Activated CD4-positive, alpha-beta T cell treated with anti-CD3 and anti-CD28 coated beads, Interleukin-2, amount 50 U/mL, for 24 hours (primary cell): ENCODE results near the gene MTF1.

Experiments
- DNase-seq, 2 donors: peaks; one replicate each; pipeline ENCODE4 v3.0.0-alpha.2; 2020; ENCODE audit warnings: low read depth in 1 of 2, low spot score in 1 of 2

Gene MTF1

DNA sequence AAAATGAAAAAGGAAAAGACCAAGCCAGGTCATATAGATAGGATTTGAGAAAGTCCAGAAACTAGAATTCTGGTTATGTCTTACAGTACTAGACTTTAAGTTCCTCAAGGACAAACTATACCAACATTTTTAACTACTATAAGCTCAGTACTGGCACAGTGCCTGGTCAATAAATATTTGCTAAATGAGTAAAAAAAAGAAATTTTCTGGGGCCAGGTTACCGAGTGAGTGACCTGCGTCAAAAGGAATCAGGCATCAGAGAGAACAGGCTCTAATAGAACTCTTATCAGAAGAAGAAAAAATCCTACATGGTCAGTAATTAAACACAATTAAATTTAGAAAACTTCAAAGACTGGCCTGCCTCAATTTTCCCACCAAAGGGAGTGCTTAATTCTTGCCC is 27.6 kb downstream of the MTF1 start:
- no peak for DNase-seq

DNA sequence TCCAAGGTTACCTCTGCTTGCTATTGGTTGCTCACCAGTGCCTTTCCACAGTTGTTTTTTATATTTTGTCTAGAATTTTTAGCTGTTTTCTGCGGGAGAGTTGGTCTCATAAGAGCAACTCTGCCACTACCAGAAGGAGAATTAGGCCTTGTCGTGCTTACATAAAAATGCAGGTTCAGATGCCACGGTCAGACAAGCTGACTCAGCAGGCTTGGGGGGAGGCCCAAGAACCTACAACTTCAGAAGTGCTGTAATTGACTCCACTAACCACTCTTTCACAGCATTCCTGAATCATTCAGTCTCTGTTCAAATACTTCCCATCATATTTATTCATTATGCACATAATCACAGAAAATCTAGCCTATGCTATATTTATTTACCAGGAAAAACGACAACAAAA is 28.3 kb downstream of the MTF1 start:
- no peak for DNase-seq

DNA sequence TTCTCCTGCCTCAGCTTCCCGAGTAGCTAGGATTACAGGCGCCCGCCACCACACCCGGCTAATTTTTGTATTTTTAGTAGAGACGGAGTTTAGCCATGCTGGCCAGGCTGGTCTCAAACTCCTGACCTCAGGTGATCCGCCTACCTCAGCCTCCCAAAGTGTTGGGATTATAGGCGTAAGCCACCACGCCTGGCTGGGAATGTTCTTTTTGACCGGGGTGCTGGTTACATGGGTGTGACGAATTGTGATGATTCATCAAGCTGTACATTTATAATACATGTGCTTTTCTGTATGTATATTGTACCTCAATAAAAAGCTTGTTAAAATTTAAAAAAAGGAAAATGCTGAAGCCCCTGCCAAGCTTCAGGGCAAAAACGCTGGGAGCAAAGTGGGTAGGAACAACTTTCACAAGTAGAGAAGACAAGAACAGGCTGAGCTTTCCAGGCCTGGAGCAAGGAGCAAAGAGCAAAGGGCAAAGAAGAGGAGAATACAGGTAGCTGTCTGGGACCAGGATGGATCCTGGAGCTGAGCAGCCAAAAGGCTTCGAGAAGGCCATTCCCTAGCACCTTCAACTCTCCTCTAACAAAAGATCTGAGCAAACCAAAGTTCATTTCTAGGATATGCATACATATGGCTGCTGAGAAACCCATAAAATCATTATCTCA is 30.9 kb downstream of the MTF1 start:
- DNase-seq = no peak

DNA sequence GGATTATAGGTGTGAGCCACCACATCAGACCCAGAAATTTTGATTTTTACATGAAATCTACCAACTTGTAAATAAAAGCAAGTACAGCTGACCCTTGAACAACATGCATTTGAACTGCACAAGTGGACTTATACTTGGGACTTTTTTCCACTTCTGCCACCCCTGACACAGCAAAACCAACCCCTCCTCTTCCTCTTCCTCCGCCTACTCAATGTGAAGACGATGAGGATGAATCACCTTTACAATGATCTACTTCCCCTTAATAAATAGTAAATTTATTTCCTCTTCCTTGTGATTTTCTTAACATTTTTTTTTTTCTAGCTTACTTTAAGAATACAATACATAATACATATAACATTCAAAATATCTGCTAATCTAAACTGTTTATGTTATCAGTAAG is 33.9 kb downstream of the MTF1 start:
- no peak for DNase-seq

DNA sequence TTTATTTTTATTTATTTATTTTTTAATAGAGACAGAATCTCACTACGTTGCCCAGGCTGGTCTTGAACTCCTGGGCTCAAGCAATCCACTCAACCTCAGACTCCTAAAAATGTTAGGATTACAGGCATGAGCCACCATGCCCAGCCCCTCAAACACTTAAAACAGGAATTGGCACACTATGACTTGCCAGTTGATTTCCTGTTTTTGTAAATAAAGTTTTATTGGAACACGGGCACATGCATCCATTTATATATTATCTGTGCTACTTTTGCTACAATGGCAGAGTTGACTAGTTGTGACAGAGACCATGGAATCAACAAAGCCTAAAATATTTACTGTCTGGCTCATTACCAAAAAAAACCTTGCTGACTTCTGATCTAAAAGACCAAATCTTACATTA is 35.4 kb downstream of the MTF1 start:
- no peak for DNase-seq

DNA sequence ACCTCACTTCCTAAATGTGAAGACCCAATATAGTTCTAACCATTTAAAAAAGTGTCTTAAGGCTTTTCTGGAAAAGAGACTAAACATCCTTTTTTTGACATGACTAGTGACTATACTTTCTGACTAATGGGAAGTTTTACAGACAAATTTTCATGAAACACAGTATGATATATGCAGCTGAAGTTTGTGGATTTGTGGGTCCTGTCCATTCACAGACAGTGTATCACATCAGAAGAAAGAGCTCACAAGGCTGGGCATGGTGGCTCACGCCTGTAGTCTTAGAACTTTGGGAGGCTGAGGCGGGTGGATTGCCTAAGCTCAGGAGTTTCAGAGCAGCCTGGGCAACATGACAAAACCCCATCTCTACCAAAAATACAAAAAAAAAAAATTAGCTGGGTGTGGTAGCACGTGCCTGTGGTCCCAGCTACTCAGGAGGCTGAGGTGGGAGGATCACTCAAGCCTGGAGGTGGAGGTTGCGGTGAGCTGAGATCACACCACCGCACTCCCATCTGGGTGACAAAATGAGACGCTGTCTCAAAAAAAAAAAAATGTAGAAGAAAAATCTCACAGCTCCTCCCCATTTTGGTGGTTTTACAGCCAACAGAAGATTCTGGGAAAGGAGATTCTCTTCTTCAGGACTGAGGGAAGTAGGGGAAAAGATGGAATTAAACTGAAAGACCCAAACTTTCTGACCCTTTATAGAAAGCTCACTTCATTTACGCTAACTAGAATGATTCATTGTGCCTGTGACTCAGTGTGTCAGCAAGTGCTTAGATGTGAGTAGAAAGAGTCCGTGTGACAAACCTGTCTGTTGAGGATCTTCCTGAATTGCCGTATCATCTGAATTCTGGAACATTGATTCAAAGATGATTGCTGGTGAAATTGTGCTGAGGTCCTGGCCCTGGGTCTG is 36.2 kb downstream of the MTF1 start:
- DNase-seq = no peak

DNA sequence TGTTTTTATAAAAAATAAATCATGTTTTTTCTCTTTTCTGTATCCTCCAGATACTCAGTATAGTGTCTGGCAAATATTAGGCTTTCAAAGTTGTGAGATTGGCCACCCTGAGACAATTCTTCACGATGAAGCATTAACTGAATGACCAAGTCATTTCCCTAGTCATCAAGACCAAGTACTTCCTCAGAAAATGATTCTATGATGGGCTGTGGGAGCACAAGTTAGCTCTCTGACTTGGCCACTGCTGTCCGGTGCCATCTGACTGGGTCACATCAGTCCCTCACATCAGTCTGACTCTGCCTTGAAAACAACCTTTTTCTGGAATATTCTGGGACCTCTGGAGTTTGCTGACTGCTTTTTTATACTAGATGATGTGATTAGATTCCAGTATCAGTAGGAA is 37.9 kb downstream of the MTF1 start:
- no peak for DNase-seq

DNA sequence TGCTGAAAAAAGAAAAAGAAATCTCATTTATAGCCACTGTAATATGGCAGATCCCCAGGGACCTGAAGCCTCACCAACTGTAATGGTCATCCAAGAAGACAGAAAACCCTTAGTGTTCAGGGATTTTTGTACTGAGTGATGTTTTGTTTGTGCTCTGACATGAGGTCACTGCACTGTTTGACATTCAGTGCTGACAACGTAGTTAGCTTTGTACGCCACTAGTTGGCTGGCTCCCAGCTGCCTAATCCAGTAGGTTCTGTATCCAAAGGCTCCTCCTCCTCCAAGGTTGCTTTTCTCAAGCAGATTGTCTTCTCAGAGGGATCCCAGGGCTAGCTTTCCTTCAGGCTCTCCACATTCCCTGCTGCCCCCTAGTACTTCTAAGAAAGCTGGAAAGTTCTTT is 41.9 kb downstream of the MTF1 start:
- DNase-seq = no peak

DNA sequence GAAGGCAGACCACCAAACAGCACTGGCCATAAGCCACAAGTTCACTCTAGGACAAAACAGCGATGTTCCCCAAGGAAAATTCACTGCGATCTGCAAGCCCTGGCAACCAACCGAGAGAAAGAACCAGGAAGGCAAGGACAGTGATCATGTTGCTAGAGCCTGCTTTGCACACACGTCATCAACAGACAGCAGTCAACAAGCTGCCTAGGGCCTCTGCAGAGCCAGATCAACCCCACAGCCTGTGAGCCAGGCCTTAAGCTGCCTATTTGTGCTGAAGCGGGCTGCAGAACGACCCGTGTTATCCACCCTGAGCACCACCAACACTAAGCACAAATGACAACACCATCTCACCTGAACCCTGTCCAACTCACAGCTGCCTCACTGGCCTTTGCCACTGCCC is 45.1 kb downstream of the MTF1 start:
- no peak for DNase-seq

DNA sequence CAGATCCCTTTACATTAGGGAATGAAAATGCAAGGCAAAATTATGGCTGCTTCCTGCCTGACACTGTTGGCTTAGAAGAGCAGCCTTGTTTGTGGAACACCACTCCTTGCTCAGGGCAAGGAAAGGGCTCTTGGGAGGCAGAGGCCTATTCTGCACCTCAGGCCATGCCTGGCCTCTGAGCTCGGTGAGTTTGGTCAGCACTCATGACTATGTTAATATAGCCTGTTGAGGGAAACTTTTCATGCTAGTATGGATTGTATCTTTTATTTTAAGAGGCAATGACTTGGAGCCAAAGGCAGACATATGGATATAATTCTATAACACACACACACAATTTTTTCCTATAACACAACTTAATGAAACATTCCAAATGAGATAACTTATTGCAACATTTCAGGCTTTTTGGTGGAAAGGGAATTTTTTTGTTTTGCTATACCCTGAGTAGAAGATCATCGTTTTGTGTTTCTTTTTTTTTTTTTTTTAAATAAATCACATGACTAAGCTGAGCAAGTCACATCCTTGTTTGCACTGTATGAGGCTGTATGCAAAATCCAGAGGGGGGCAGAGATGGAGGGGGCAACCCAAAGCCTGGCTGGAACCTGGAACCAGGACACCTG is 45.8 kb downstream of the MTF1 start:
- no peak for DNase-seq

DNA sequence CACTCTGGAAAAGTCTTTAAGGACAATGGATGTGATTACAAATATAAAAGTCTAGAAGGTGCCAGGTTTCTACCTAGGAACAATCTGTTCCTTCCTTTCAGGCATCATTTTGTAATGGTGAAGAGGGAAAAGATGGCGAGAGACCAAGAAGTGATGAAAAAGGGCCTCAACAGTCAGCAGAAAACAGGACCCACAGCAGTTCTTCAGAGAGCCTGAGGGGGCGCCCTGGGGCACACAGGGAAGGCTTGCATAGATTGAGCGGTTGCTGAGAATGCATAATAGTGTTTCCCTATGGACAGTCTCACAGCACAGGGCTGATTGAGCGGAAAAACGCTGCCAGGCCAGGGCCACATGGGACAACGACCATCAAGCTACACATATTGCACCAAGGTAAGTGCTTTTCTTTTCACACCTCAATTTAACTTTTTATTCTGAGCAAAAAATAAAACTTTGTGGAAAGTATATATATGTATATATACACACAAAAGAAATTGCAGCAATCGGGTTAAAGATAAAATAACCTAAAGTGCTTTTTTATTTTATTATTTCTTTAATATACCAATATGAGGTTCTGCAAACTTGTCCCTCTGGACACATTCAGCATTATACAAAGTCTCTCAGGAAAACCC is 48.3 kb downstream of the MTF1 start:
- peak; percentile 30 to 53 for DNase-seq

DNA sequence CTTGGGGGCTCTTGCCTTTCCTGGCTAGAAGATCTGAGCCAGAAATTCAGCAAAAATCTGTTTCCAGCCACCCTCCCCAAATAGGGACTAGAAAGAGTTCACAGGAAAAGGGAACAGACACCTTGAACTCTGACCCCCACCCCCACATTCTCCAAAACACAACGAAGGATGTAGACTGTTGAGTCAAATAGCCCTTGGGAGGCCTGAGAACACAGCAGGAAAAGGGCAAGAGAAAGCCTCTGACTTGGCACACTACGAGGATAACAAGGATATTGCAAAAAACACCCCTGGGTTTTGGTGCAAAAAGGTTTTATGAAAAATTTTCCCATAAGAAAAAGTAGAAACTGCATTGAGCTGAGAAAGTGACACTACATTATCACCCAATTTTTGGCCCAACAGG is 49.5 kb downstream of the MTF1 start:
- DNase-seq = no peak

DNA sequence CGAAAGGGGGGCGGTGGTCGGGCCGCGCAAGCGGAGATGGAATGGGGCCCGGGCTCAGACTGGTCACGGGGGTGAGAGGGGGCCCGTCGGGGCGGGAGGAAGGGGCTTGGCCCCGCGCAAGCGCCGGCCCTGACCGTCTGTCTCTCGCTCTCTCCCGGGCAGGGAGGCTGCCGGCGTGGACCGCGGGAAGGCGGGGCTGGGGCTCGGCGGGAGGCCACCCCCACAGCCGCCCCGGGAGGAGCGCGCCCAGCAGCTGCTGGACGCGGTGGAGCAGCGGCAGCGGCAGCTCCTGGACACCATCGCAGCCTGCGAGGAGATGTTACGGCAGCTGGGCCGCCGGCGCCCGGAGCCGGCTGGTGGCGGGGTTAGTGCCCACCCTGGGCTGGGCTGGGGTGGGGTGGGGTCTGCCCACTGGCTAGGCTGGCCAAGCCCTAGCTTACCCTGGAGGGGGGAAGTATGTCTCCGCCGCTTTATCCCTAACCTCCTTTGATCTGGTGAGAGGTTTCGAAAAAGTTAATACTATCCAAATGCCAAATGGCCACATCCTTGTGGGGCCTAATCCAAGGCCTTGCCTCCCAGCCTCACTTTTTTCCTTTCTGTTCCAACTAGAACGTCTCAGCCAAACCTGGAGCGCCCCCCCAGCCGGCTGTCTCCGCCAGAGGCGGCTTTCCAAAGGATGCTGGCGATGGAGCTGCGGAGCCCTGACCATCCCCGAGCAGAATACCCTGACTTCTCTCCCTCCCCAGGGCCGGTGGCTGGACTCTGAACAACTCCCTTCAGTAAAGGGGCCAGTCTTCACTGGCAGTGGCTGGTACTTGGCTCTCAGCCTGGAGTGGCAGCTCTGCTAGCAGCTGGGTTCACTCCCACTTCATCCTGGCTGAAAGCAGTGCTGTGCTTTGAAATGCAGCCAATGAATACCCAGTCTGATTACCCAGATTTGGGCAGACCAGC is 50.7 kb downstream of the MTF1 start:
- DNase-seq = peak in 1 of 2 donors; percentile 25

DNA sequence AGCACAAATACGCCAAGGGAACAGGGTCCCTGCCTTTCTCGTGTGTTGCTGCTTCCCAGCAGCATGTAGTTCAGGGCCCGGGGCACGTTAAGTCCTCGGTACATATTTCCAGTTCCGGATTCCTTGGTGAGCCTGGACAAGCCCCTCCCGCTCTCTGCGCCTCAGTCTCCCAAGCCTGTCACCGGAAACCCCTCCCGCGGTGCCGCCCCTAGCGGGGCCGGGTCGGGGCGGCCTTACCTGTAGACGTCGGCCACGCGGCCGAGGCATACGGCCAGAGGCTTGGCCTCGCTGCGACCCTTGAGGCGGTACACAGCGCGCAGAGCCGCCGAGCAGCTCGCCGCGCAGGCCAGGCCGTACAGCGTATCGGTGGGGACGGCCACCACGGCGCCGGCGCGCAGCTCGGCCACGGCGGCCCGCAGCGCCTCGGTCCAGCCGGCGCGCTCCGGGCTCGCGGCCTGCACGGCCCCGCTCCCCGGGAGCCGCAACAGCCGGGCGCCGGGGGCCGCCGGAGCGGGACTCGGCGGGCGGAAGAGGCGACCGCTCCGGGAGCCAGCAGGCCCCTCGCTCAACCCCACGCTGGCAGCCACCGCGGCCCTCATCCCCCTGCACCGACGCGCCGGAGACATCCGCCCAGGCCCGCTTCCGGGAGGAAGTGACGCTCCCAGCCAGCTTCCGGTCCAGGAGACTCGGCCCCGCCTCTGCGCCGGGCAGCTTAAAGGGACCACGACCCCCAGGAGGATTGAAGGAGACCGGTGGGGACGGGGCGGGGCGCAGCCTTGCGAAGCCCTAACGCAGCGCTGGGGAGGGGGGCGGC is 51.6 kb downstream of the MTF1 start, which contains the start of the genes C1orf122 and YRDC:
TSS of gene C1orf122 (plus strand) at position 236 of the 814 bp plus-strand sequence. CDS start 615 bp downstream, outside the sequence.
TSS of gene YRDC (minus strand) at position 654 of the 814 bp plus-strand sequence. CDS start at position 626, 28 bp downstream.
- DNase-seq = peak; percentile 86 to 90

DNA sequence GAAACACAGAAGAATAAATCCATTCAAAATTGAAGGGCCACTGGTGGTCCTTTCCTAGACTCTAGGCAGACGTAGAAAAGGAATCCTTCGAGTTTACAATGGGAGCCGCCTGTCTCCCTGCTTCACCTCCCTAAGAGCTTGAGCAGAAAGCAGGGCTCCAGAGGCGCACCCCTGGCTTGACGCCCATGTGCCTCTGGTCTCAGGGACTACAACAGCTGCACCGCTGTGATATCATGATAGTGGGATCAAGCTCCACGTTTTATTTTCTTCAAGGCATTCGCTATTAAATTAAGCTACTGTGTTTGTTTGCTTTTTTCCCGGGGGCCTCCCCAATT is 52.2 kb downstream of the MTF1 start:
- DNase-seq = no peak

DNA sequence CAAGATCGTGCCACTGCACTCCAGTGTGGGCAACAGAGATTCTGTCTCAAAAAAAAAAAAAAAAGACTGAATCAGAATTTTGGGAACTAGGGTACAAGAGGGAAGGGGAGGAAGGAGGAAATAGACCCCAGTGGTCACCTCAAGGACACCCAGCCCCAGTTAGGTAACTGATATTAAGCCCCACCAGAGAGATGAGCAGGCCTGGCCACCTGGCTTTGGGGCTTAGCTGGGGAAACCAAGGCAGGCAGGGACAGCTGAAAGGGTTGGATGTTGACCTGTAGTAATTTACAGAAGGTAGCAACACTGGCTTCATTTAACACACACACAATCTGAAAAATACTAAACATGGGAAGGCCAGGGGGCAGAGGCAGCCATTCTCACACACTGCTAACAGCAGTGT is 57.0 kb downstream of the MTF1 start:
- no peak for DNase-seq

DNA sequence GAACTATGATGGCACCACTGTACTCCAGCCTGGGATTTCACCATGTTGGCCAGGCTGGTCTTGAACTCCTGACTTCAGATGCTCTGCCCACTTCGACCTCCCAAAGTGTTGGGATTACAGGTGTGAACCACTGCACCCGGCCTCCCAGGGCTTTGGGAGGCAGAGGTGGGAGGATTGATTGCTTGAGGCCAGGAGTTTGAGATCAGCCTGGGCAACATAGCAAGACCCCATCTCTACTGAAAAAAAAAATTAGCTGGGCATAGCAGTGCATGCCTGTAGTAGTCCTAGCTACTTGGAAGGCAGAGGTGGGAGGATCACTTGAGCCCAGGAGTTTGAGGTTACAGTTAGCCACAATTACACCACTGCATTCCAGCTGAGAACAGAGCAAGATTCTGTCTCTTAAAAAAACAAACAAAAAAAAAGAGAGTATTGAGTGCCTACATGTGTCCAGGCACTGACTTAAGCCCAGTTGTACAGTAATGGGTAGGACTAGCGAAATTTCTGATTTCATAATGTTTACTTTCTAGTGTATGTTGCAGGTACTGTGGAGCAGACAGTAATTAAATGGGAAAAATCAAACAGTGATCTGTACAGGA is 61.5 kb downstream of the MTF1 start:
- no peak for DNase-seq

DNA sequence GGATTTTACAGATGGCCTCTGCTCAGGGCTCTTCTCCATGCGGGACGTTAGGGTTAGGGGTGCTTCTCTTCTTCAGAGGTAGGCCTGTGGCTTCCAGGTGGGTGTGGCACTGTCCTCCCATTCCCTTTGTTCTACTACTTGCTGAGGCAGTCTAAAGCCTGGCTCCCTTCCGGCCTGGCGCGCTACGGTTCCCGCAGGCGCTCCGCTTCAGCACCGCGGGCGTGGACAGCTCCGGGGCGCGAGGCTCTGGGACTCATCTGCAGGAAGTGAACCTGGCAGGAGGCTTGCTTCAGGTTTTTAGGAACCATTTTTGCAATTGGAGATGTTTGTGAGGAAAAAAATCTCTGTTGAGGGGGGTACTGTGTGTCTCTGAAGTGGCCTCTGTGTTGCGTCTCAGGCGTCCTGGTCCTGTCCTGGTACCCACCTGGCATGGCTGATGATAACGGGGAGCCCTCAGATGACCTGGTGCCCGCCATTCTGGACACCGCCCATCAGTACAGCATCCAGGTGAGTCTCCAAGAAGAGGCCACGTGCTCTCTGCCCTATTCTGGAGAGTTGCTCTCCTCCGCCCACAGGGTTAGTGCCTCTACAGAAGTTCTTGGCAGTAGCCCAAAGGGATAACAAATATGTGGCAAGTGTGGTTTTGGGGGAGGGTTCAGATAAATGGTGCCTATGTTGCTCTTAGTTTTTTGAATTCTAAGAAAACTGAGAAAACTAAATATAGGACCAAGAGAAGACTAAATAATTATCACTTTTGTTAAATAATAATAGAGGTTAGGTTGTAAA is 63.9 kb downstream of the MTF1 start:
- no peak for DNase-seq
